Uterus (tissue), 4 donors: ENCODE data around the gene PLAAT3. TPM values are rescaled to one million over a fixed set of nuclear protein-coding genes. Genes with fewer than 3 reads are reported as not detected.

Experiments
- DNase-seq, 2 donors: peaks; one replicate each; pipeline ENCODE4 v3.0.0-alpha.2; 2019 to 2020
- H3K27ac ChIP-seq, 2 donors: fragments of 200-600 bp; sonication (generic); 1 replicate in 1 of 2; 2 replicates in 1 of 2; pipeline ENCODE4 v1.5.1; 2016 to 2018
- H3K27me3 ChIP-seq, 2 donors: fragments of 200-600 bp; sonication (generic); one replicate each; pipeline ENCODE4 v1.5.1; 2018 to 2019; ENCODE audit warnings: control low read depth in 1 of 2
- H3K36me3 ChIP-seq, 2 donors: fragments of 200-600 bp; sonication (generic); one replicate each; pipeline ENCODE4 v1.5.1; 2019; ENCODE audit warnings: control low read depth in 1 of 2
- H3K4me1 ChIP-seq, 2 donors: fragments of 200-600 bp; sonication (generic); one replicate each; pipeline ENCODE4 v1.5.1; 2018 to 2019; ENCODE audit warnings: control low read depth in 1 of 2
- H3K4me3 ChIP-seq, 2 donors: fragments of 200-600 bp; sonication (generic); 1 replicate in 1 of 2; 2 replicates in 1 of 2; pipeline ENCODE4 v1.5.1; 2018 to 2019; ENCODE audit warnings: mild to moderate bottlenecking in 1 of 2
- H3K9me3 ChIP-seq, 2 donors: fragments of 200-600 bp; sonication (generic); one replicate each; pipeline ENCODE4 v1.5.1; 2019; ENCODE audit warnings: control low read depth in 1 of 2
- POLR2A ChIP-seq, 2 donors: fragments of 450-650 bp; IDR thresholded peaks; one replicate each; pipeline ENCODE4 v1.6.1; 2016; ENCODE audit warnings: antibody characterized with exemption in 2 of 2, mild to moderate bottlenecking in 1 of 2, moderate library complexity in 1 of 2
- intact Hi-C: fragments of 100-400 bp; cut with DNase I; formaldehyde crosslinking; loops from one replicate; pipeline ENCODE4 v1.15.1; 2023; ENCODE audit warnings: low total_unique reads
- total RNA-seq, 4 donors: library from RNA; depleted of rRNA in 3 of 4; stranded (reverse); fragments of >200 nt in 3 of 4; gene quantifications; one replicate each; pipeline versions ENCODE4 v1.1.0 to v1.2.4, GENCODE V29; 2014 to 2023
- TF ChIP-seq, protein P1 (sequence below), 4 experiments: fragments of 200-600 bp in 2 of 4; fragments of 450-650 bp in 2 of 4; sonication (generic) in 2 of 4; IDR thresholded peaks; one replicate each; pipeline ENCODE4 v1.5.1; 2016 to 2019; ENCODE audit warnings: antibody characterized with exemption in 4 of 4, mild to moderate bottlenecking in 2 of 4, moderate library complexity in 1 of 4
- donor health status: DM: yes; HTN: yes; CAD: no.

The PLAAT3 gene
- total RNA-seq, 4 donors from 2014 or later = 10.0 to 32.3 (median 14.0) TPM

DNA sequence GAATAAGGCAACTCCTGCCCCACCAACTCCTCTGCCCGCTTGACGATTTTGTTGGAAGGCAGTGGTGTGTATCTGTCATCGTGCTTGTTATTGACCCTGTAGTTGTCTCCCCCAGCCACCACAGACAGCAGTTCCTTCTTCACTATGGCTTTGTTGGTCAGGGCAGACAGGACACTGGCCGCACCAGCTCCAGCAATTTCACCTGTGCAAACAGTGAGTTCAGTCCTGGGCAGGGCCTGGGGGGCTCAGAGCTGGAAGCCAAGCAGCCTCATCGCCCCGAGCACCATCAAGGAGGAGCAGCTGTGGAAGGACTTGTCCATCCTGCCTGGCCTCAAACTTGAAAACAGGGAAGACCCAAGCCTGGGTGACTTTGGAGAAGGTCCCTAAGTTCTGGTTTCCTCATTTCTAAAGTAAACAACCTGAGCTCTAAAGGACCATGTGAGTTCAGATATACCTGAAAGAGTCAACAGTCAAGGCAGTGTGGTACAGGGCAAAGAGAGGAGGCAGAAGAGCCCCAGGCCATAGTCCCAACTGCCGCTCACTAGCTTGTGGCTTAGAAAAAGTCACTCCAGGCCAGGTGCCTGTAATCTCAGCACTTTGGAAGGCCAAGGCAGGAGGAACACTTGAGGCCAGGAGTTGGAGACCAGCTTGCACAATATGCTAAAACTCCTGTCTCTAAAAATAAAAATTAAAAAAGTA, 55.6 kb downstream of the PLAAT3 start:
- no peaks in the 10 kb centered on the region for H3K27me3 ChIP-seq
- no peak for DNase-seq
- no peaks in the 10 kb centered on the region for H3K4me1 ChIP-seq
- intact Hi-C loops = no loop called here
- TF ChIP-seq POLR2A (IDR thresholded peaks at IDR 0.05) = no peak
- TF ChIP-seq, protein P1, sequence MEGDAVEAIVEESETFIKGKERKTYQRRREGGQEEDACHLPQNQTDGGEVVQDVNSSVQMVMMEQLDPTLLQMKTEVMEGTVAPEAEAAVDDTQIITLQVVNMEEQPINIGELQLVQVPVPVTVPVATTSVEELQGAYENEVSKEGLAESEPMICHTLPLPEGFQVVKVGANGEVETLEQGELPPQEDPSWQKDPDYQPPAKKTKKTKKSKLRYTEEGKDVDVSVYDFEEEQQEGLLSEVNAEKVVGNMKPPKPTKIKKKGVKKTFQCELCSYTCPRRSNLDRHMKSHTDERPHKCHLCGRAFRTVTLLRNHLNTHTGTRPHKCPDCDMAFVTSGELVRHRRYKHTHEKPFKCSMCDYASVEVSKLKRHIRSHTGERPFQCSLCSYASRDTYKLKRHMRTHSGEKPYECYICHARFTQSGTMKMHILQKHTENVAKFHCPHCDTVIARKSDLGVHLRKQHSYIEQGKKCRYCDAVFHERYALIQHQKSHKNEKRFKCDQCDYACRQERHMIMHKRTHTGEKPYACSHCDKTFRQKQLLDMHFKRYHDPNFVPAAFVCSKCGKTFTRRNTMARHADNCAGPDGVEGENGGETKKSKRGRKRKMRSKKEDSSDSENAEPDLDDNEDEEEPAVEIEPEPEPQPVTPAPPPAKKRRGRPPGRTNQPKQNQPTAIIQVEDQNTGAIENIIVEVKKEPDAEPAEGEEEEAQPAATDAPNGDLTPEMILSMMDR (IDR thresholded peaks at IDR 0.05) = no peak
- no peaks in the 10 kb centered on the region for H3K36me3 ChIP-seq
- no peak overlapping the region for H3K4me3 ChIP-seq
- H3K9me3 ChIP-seq = no peaks in the 10 kb centered on the region
- H3K27ac ChIP-seq = no peak overlapping the region

DNA sequence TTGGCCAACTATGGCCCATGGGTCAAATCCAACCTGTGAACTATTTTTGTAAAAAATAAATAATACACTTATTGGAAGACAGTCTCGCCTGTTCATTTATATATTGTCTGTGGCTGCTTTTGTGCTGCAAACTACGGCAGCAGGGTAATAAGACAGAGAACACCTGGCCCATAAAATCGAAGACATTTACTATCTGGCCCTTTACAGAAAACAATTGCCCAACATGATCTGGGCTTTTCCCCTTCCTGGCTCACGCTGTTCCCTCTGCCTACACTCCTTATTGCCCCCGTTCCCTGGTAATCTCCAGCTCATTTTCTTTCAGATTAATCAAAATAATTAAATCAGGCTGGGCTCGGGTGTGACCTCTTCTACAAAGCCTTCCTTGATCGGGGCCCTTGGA, 56.7 kb downstream of the PLAAT3 start:
- H3K36me3 ChIP-seq = no peaks in the 10 kb centered on the region
- TF ChIP-seq, protein P1 (IDR thresholded peaks at IDR 0.05) = no peak
- no peak for TF ChIP-seq POLR2A (IDR thresholded peaks at IDR 0.05)
- intact Hi-C loops = no loop called here
- H3K4me1 ChIP-seq = no peaks in the 10 kb centered on the region
- no peak for DNase-seq
- H3K9me3 ChIP-seq = no peaks in the 10 kb centered on the region
- no peak overlapping the region for H3K4me3 ChIP-seq
- no peaks in the 10 kb centered on the region for H3K27me3 ChIP-seq
- no peak overlapping the region for H3K27ac ChIP-seq

DNA sequence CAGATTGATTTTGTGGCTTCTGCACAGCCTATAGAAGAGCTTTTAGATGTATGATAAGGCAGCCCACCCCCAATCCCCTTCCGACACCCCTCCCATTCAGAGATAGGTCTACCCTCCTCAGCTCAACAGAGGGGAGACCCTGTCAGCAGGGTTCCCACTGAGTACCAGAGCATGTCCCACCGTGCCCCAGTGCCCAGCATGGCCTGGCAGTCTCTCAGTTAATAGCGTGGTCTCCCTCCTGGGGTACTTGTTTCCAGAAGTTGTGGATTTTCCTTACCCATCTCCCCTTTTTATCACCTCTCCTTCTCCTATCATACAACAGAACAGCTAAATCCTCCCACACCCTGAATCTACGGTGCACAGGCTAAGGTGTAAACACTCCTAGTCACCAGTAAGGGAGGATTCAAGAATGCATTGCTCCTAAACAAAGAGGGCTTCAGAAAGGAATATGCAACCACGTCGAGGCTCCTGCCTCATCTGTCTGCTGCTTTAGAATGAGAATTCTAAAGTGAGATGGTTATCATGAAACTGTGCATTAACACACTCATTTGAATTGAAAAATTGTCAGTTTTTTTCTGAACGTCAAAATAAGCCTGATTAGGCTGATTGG, 57.7 kb downstream of the PLAAT3 start:
- H3K27me3 ChIP-seq = no peaks in the 10 kb centered on the region
- H3K27ac ChIP-seq = no peak overlapping the region
- no peak for TF ChIP-seq POLR2A (IDR thresholded peaks at IDR 0.05)
- TF ChIP-seq, protein P1 (IDR thresholded peaks at IDR 0.05) = no peak
- no peaks in the 10 kb centered on the region for H3K36me3 ChIP-seq
- intact Hi-C loops = no loop called here
- no peaks in the 10 kb centered on the region for H3K4me1 ChIP-seq
- no peaks in the 10 kb centered on the region for H3K9me3 ChIP-seq
- no peak for DNase-seq
- no peak overlapping the region for H3K4me3 ChIP-seq

DNA sequence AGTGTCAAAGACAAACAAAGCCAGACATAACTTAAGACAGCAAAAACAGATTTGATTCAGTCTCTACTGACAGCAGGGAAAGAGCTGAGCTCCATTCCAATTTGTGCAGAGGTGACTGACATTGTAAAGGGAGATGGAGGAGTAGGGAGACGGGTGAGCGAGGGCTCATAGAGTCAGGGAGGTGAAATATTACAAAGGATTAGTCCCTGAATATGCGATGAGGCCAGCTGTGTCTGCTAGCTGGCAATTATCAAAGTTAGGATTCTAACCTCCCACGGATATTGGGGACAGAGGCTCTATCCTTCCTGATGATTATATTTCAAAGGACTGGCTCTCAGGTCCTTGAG, 59.4 kb downstream of the PLAAT3 start:
- H3K36me3 ChIP-seq = no peaks in the 10 kb centered on the region
- no peaks in the 10 kb centered on the region for H3K27me3 ChIP-seq
- no peaks in the 10 kb centered on the region for H3K4me1 ChIP-seq
- H3K9me3 ChIP-seq = no peaks in the 10 kb centered on the region
- no peak for DNase-seq
- H3K27ac ChIP-seq = no peak overlapping the region
- intact Hi-C loops = no loop called here
- no peak overlapping the region for H3K4me3 ChIP-seq
- TF ChIP-seq, protein P1 (IDR thresholded peaks at IDR 0.05) = no peak
- TF ChIP-seq POLR2A (IDR thresholded peaks at IDR 0.05) = no peak

DNA sequence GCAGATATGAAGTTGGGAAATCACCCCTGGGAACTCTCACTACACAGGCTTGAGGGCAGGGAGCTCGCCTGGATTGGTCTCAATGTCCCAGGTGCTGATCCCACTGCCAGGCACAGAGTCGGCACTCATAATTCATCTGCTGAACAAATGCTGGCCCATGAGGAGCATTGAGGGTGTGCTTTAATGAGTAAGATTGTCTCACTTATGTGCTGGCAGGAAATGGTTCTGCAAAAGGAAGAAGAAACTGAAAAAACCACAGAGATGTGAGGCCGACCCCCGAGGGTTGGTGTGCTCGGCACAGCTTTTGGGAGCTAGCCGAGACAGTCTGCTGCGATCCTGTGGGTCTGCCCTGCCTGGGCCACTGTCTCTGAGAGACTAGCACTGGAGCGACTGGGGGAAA, 60.5 kb downstream of the PLAAT3 start:
- H3K27me3 ChIP-seq = no peaks in the 10 kb centered on the region
- no peak overlapping the region for H3K27ac ChIP-seq
- TF ChIP-seq, protein P1 (IDR thresholded peaks at IDR 0.05) = no peak
- no peak for TF ChIP-seq POLR2A (IDR thresholded peaks at IDR 0.05)
- no peaks in the 10 kb centered on the region for H3K9me3 ChIP-seq
- intact Hi-C loops = no loop called here
- H3K4me3 ChIP-seq = no peak overlapping the region
- DNase-seq = no peak
- H3K4me1 ChIP-seq = no peaks in the 10 kb centered on the region
- H3K36me3 ChIP-seq = no peaks in the 10 kb centered on the region
